Panc1 (cell line): Measurements from ENCODE around the gene TNRC6C. TPM values are rescaled to one million over a fixed set of nuclear protein-coding genes. Genes with fewer than 3 reads are reported as not detected.

Experiments
- ATAC-seq: fragments of 200-7000 bp; cut with Tn5 transposase; 2 replicates; pipeline ENCODE4 v1.9.1; 2020; ENCODE audit warnings: mild to moderate bottlenecking, moderate library complexity
- BruUV-seq: library from RNA; stranded (reverse); fragments of 400-500 nt; replicated peaks from 2 replicates; lab custom pipeline; 2021; lab: Mats Ljungman, UMichigan
- CTCF ChIA-PET: fragments of 300-600 bp; sonication (Branson Sonifier 250); formaldehyde crosslinking; loops from one replicate; lab custom pipeline; 2022; ENCODE audit warnings: antibody characterized with exemption; lab: Charles Lee
- POLR2A ChIA-PET: fragments of 300-600 bp; sonication (Branson Sonifier 250); formaldehyde crosslinking; loops from one replicate; lab custom pipeline; 2022; ENCODE audit warnings: antibody characterized with exemption; lab: Charles Lee
- DNase-seq: peaks from one replicate; pipeline ENCODE4 v3.0.0-alpha.2; 2010; ENCODE audit warnings: low read depth, low spot score
- H3K27ac ChIP-seq: 2 replicates; pipeline ENCODE4 v1.5.1; 2011; ENCODE audit warnings: mild to moderate bottlenecking, low read length, inconsistent platforms
- H3K27me3 ChIP-seq: fragments of 200-500 bp; sonication (Bioruptor generic); 2 replicates; pipeline ENCODE4 v1.6.0; 2014; ENCODE audit warnings: low read length, inconsistent platforms; ENCODE audit not compliant: control insufficient read depth, insufficient read depth
- H3K36me3 ChIP-seq: fragments of 200-500 bp; sonication (Bioruptor generic); 2 replicates; pipeline ENCODE4 v1.5.1; 2014; ENCODE audit warnings: inconsistent platforms, mild to moderate bottlenecking, low read length, moderate library complexity; ENCODE audit not compliant: control insufficient read depth, insufficient read depth
- H3K4me1 ChIP-seq: 2 replicates; pipeline ENCODE4 v1.5.1; 2011; ENCODE audit warnings: inconsistent platforms, mild to moderate bottlenecking, low read length, moderate library complexity; ENCODE audit not compliant: control insufficient read depth, insufficient read depth
- H3K4me3 ChIP-seq, 2 experiments: 2 replicates each; pipeline ENCODE4 v1.5.1; 2011 to 2012; ENCODE audit warnings: low read depth in 2 of 2, low read length in 2 of 2, mild to moderate bottlenecking in 2 of 2, inconsistent platforms in 1 of 2, moderate library complexity in 1 of 2
- H3K9me3 ChIP-seq: fragments of 200-500 bp; sonication (Bioruptor generic); 2 replicates; pipeline ENCODE4 v1.5.1; 2014; ENCODE audit warnings: low read depth, mild to moderate bottlenecking, inconsistent platforms, low read length, moderate library complexity; ENCODE audit not compliant: control insufficient read depth, insufficient read depth
- CTCF ChIP-seq: fragments of 450-650 bp; IDR thresholded peaks from 2 replicates; pipeline ENCODE4 v1.5.1; 2017; ENCODE audit warnings: mild to moderate bottlenecking
- POLR2AphosphoS5 ChIP-seq: IDR thresholded peaks from 2 replicates; pipeline ENCODE4 v1.6.1; 2012; ENCODE audit warnings: mild to moderate bottlenecking, low read depth, low read length, moderate library complexity
- REST ChIP-seq, 2 experiments: IDR thresholded peaks; 2 replicates each; pipeline ENCODE4 v1.6.1; 2011 to 2012; ENCODE audit warnings: low read depth in 2 of 2, control low read depth in 1 of 2, low read length in 1 of 2, mild to moderate bottlenecking in 1 of 2, moderate library complexity in 1 of 2; ENCODE audit not compliant: insufficient read depth in 1 of 2
- SIN3A ChIP-seq: IDR thresholded peaks from 2 replicates; pipeline ENCODE4 v1.6.1; 2012; ENCODE audit warnings: low read depth, mild to moderate bottlenecking, low read length, moderate library complexity, borderline replicate concordance; ENCODE audit not compliant: insufficient read depth
- TCF7L2 ChIP-seq: IDR thresholded peaks from 2 replicates; pipeline ENCODE4 v1.6.1; 2011; ENCODE audit warnings: mild to moderate bottlenecking, low read depth, low read length, inconsistent platforms
- in situ Hi-C: cut with HindIII; loops from 2 replicates; pipeline ENCODE4 v1.10.0; 2016; ENCODE audit warnings: low sequenced_read_pairs, low pct_unique_long_range_greater_than_20kb
- intact Hi-C: fragments of 100-400 bp; cut with micrococcal nuclease; formaldehyde crosslinking; loops from one replicate; pipeline ENCODE4 v1.10.0; 2022; ENCODE audit not compliant: unreplicated experiment
- total RNA-seq: library from RNA; stranded (reverse); gene quantifications from one replicate; pipeline ENCODE4 v1.2.1, GENCODE V29; 2021; ENCODE audit not compliant: unreplicated experiment

The TNRC6C gene
- total RNA-seq, 1 experiment from 2014 or later = 10.1 TPM

DNA sequence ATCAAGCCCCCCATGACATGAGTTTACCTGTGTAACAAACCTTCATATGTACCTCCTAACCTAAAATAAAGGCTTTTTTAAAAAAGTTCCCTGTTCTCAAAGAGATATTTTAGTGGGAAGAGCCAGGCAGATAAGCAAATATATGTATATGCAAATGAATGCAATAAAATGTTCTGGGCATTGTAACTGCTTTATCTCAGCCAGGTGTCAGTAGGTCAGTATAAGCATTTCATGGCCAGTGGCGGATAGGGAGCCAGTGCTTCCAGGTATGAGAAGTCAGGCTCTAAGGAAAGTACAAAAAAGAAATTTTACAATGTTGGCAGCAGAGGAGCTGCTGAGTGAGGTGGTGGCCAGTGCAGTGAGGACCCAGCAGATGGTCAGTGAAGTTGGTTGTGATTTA is 53.9 kb downstream of the TNRC6C start:
- POLR2A ChIA-PET = no interaction called here
- Histone ChIP-seq H3K36me3 (no peaks in the 10 kb centered on the region), H3K4me1 (no peaks in the 10 kb centered on the region), H3K9me3 (no peaks in the 10 kb centered on the region), H3K27me3 (no peaks in the 10 kb centered on the region), H3K4me3 (no peak overlapping the region), H3K27ac (no peak overlapping the region)
- intact Hi-C loops (loop anchor here (2.0 to 10.0 kb wide), 2 partner anchors 98 to 240 kb away; no protein-coding TSS in a partner anchor), in situ Hi-C loops (no loop called here)
- DNase-seq = no peak
- TF ChIP-seq POLR2AphosphoS5 = no peak
- no peak for TF ChIP-seq TCF7L2
- no peak for TF ChIP-seq SIN3A
- TF ChIP-seq CTCF = no peak
- TF ChIP-seq REST (IDR thresholded peaks at IDR 0.05; ENCODE audit: insufficient read depth in 1 of 2, low read depth in 2 of 2, low read length in 1 of 2) = no peak
- CTCF ChIA-PET = interaction anchor here (0.5 to 1.3 kb wide), 3 partner anchors 23 to 244 kb away, joined by 3 to 15 read pairs (median 4); no protein-coding TSS in a partner anchor
- no TSS peak for BruUV-seq
- no peak for ATAC-seq

GRCh38 chr17:78013683-78014467 is 55.4 kb downstream of the TNRC6C start:
- H3K27me3 ChIP-seq = no peaks in the 10 kb centered on the region
- in situ Hi-C loops = no loop called here

More at GRCh38 chr17:78013683-78014467, 55.4 kb downstream of the TNRC6C start:
- Histone ChIP-seq H3K36me3 (no peaks in the 10 kb centered on the region), H3K4me3 (no peak overlapping the region), H3K4me1 (no peaks in the 10 kb centered on the region), H3K27ac (no peak overlapping the region), H3K9me3 (no peaks in the 10 kb centered on the region)
- DNase-seq (peak; percentile 33), ATAC-seq (peak; percentile 90)
- intact Hi-C loops = loop anchor here (1.0 to 10.0 kb wide), 3 partner anchors 99 to 472 kb away; no protein-coding TSS in a partner anchor
- ChIA-PET POLR2A (interaction anchor here (0.5 to 0.6 kb wide), 2 partner anchors 94 to 155 kb away, joined by 3 to 5 read pairs; no protein-coding TSS in a partner anchor), CTCF (interaction anchor here (0.5 to 2.5 kb wide), 11 partner anchors 9 to 590 kb away, joined by 3 to 12 read pairs (median 3); partner anchors contain the start of gene TNRC6C)
- TF ChIP-seq CTCF (peak; percentile 85), REST (IDR thresholded peaks at IDR 0.05; ENCODE audit: insufficient read depth in 1 of 2, low read depth in 2 of 2, low read length in 1 of 2) (no peak)
- BruUV-seq = no TSS peak
